ENCODE results near the gene NALCN.

Gene NALCN

GRCh38 chr13:101297794-101298193, 118.5 kb downstream of the NALCN start:
- H3K36me3 ChIP-seq (ENCODE audit: control insufficient read depth, insufficient read depth, low read length), result no peaks in the 10 kb centered on the region
- H3K9ac ChIP-seq (ENCODE audit: low read length), result no peak overlapping the region
- H3K4me1 ChIP-seq (ENCODE audit: control insufficient read depth, insufficient read depth, low read length), result no peaks in the 10 kb centered on the region
- H3K27me3 ChIP-seq (ENCODE audit: control insufficient read depth, insufficient read depth, low read length), result no peaks in the 10 kb centered on the region
- H3K27ac ChIP-seq (ENCODE audit: low read depth, low read length), result no peak overlapping the region
- H3K4me3 ChIP-seq (ENCODE audit: low read length), result no peak overlapping the region

- Histone ChIP-seq H3K9ac (ENCODE audit: low read length) (no peak overlapping the region), H3K4me1 (ENCODE audit: control insufficient read depth, insufficient read depth, low read length) (no peaks in the 10 kb centered on the region), H3K27ac (ENCODE audit: low read depth, low read length) (no peak overlapping the region), H3K36me3 (ENCODE audit: control insufficient read depth, insufficient read depth, low read length) (no peaks in the 10 kb centered on the region), H3K4me3 (ENCODE audit: low read length) (no peak overlapping the region), H3K27me3 (ENCODE audit: control insufficient read depth, insufficient read depth, low read length) (no peaks in the 10 kb centered on the region)
These were observed 123.6 kb downstream of the NALCN start for GRCh38 chr13:101292711-101293110.

GRCh38 chr13:101291646-101292515, 124.4 kb downstream of the NALCN start:
- no peaks in the 10 kb centered on the region for H3K36me3 ChIP-seq (ENCODE audit: control insufficient read depth, insufficient read depth, low read length)
- H3K4me3 ChIP-seq (ENCODE audit: low read length), result no peak overlapping the region
- no peak overlapping the region for H3K9ac ChIP-seq (ENCODE audit: low read length)
- no peaks in the 10 kb centered on the region for H3K27me3 ChIP-seq (ENCODE audit: control insufficient read depth, insufficient read depth, low read length)
- no peak overlapping the region for H3K27ac ChIP-seq (ENCODE audit: low read depth, low read length)
- H3K4me1 ChIP-seq (ENCODE audit: control insufficient read depth, insufficient read depth, low read length), result no peaks in the 10 kb centered on the region

- no peak overlapping the region for H3K27ac ChIP-seq (ENCODE audit: low read depth, low read length)
- no peak overlapping the region for H3K4me3 ChIP-seq (ENCODE audit: low read length)
- no peaks in the 10 kb centered on the region for H3K4me1 ChIP-seq (ENCODE audit: control insufficient read depth, insufficient read depth, low read length)
- no peak overlapping the region for H3K9ac ChIP-seq (ENCODE audit: low read length)
- no peaks in the 10 kb centered on the region for H3K36me3 ChIP-seq (ENCODE audit: control insufficient read depth, insufficient read depth, low read length)
- H3K27me3 ChIP-seq (ENCODE audit: control insufficient read depth, insufficient read depth, low read length), result no peaks in the 10 kb centered on the region
These were observed 125.1 kb downstream of the NALCN start for GRCh38 chr13:101291206-101291605.

- H3K9ac ChIP-seq (ENCODE audit: low read length), result no peak overlapping the region
- H3K27ac ChIP-seq (ENCODE audit: low read depth, low read length), result no peak overlapping the region
- H3K36me3 ChIP-seq (ENCODE audit: control insufficient read depth, insufficient read depth, low read length), result no peaks in the 10 kb centered on the region
- no peaks in the 10 kb centered on the region for H3K27me3 ChIP-seq (ENCODE audit: control insufficient read depth, insufficient read depth, low read length)
- H3K4me3 ChIP-seq (ENCODE audit: low read length), result no peak overlapping the region
- no peaks in the 10 kb centered on the region for H3K4me1 ChIP-seq (ENCODE audit: control insufficient read depth, insufficient read depth, low read length)
These were observed 126.5 kb downstream of the NALCN start for GRCh38 chr13:101289764-101290163.

GRCh38 chr13:101283782-101284181, 132.5 kb downstream of the NALCN start:
- Histone ChIP-seq H3K27ac (ENCODE audit: low read depth, low read length) (no peak overlapping the region), H3K4me3 (ENCODE audit: low read length) (no peak overlapping the region), H3K36me3 (ENCODE audit: control insufficient read depth, insufficient read depth, low read length) (no peaks in the 10 kb centered on the region), H3K27me3 (ENCODE audit: control insufficient read depth, insufficient read depth, low read length) (no peaks in the 10 kb centered on the region), H3K9ac (ENCODE audit: low read length) (no peak overlapping the region), H3K4me1 (ENCODE audit: control insufficient read depth, insufficient read depth, low read length) (no peaks in the 10 kb centered on the region)

GRCh38 chr13:101272886-101273285, 143.4 kb downstream of the NALCN start:
- H3K27me3 ChIP-seq (ENCODE audit: control insufficient read depth, insufficient read depth, low read length), result no peaks in the 10 kb centered on the region
- no peaks in the 10 kb centered on the region for H3K4me1 ChIP-seq (ENCODE audit: control insufficient read depth, insufficient read depth, low read length)
- no peak overlapping the region for H3K9ac ChIP-seq (ENCODE audit: low read length)
- H3K4me3 ChIP-seq (ENCODE audit: low read length), result no peak overlapping the region
- H3K36me3 ChIP-seq (ENCODE audit: control insufficient read depth, insufficient read depth, low read length), result no peaks in the 10 kb centered on the region
- H3K27ac ChIP-seq (ENCODE audit: low read depth, low read length), result no peak overlapping the region

GRCh38 chr13:101271681-101272245, 144.5 kb downstream of the NALCN start:
- no peaks in the 10 kb centered on the region for H3K4me1 ChIP-seq (ENCODE audit: control insufficient read depth, insufficient read depth, low read length)
- H3K9ac ChIP-seq (ENCODE audit: low read length), result no peak overlapping the region

GRCh38 chr13:101267656-101268055, 148.7 kb downstream of the NALCN start:
- Histone ChIP-seq H3K4me3 (ENCODE audit: low read length) (no peak overlapping the region), H3K27ac (ENCODE audit: low read depth, low read length) (no peak overlapping the region), H3K4me1 (ENCODE audit: control insufficient read depth, insufficient read depth, low read length) (no peaks in the 10 kb centered on the region), H3K9ac (ENCODE audit: low read length) (no peak overlapping the region), H3K36me3 (ENCODE audit: control insufficient read depth, insufficient read depth, low read length) (no peaks in the 10 kb centered on the region), H3K27me3 (ENCODE audit: control insufficient read depth, insufficient read depth, low read length) (no peaks in the 10 kb centered on the region)

More at GRCh38 chr13:101271681-101272245, 144.5 kb downstream of the NALCN start:
- H3K4me3 ChIP-seq (ENCODE audit: low read length), result no peak overlapping the region
- no peaks in the 10 kb centered on the region for H3K27me3 ChIP-seq (ENCODE audit: control insufficient read depth, insufficient read depth, low read length)
- H3K27ac ChIP-seq (ENCODE audit: low read depth, low read length), result no peak overlapping the region
- H3K36me3 ChIP-seq (ENCODE audit: control insufficient read depth, insufficient read depth, low read length), result no peaks in the 10 kb centered on the region

- Histone ChIP-seq H3K9ac (ENCODE audit: low read length) (no peak overlapping the region), H3K4me3 (ENCODE audit: low read length) (no peak overlapping the region), H3K27me3 (ENCODE audit: control insufficient read depth, insufficient read depth, low read length) (no peaks in the 10 kb centered on the region), H3K27ac (ENCODE audit: low read depth, low read length) (no peak overlapping the region), H3K4me1 (ENCODE audit: control insufficient read depth, insufficient read depth, low read length) (no peaks in the 10 kb centered on the region), H3K36me3 (ENCODE audit: control insufficient read depth, insufficient read depth, low read length) (no peaks in the 10 kb centered on the region)
These were observed 150.4 kb downstream of the NALCN start for GRCh38 chr13:101265934-101266333.

- Histone ChIP-seq H3K36me3 (ENCODE audit: control insufficient read depth, insufficient read depth, low read length) (no peaks in the 10 kb centered on the region), H3K4me1 (ENCODE audit: control insufficient read depth, insufficient read depth, low read length) (no peaks in the 10 kb centered on the region), H3K4me3 (ENCODE audit: low read length) (no peak overlapping the region), H3K27me3 (ENCODE audit: control insufficient read depth, insufficient read depth, low read length) (no peaks in the 10 kb centered on the region), H3K9ac (ENCODE audit: low read length) (no peak overlapping the region), H3K27ac (ENCODE audit: low read depth, low read length) (no peak overlapping the region)
These were observed 151.4 kb downstream of the NALCN start for GRCh38 chr13:101264931-101265330.

- Histone ChIP-seq H3K4me1 (ENCODE audit: control insufficient read depth, insufficient read depth, low read length) (no peaks in the 10 kb centered on the region), H3K9ac (ENCODE audit: low read length) (no peak overlapping the region), H3K27me3 (ENCODE audit: control insufficient read depth, insufficient read depth, low read length) (no peaks in the 10 kb centered on the region), H3K4me3 (ENCODE audit: low read length) (no peak overlapping the region), H3K36me3 (ENCODE audit: control insufficient read depth, insufficient read depth, low read length) (no peaks in the 10 kb centered on the region), H3K27ac (ENCODE audit: low read depth, low read length) (no peak overlapping the region)
These were observed 154.0 kb downstream of the NALCN start for GRCh38 chr13:101262306-101262705.

- no peak overlapping the region for H3K4me3 ChIP-seq (ENCODE audit: low read length)
- H3K27ac ChIP-seq (ENCODE audit: low read depth, low read length), result no peak overlapping the region
- H3K27me3 ChIP-seq (ENCODE audit: control insufficient read depth, insufficient read depth, low read length), result no peaks in the 10 kb centered on the region
- H3K9ac ChIP-seq (ENCODE audit: low read length), result no peak overlapping the region
- no peaks in the 10 kb centered on the region for H3K36me3 ChIP-seq (ENCODE audit: control insufficient read depth, insufficient read depth, low read length)
- no peaks in the 10 kb centered on the region for H3K4me1 ChIP-seq (ENCODE audit: control insufficient read depth, insufficient read depth, low read length)
These were observed 157.8 kb downstream of the NALCN start for GRCh38 chr13:101258509-101258908.

All from rectal smooth muscle tissue (tissue), 1 donor.